Activated T-cell treated with anti-CD3 and anti-CD28 coated beads, Interleukin-2, amount 50 U/mL, for 1 hour (primary cell): ENCODE data around the gene RNF186.
"Not testable (repeated sequence)": the region's sequence is repeated elsewhere in the genome, so short reads cannot be mapped to it uniquely, and the experiment has no call there.

Experiments
- DNase-seq: peaks from one replicate; pipeline ENCODE4 v3.0.0-alpha.2; 2020

RNF186 gene

DNA sequence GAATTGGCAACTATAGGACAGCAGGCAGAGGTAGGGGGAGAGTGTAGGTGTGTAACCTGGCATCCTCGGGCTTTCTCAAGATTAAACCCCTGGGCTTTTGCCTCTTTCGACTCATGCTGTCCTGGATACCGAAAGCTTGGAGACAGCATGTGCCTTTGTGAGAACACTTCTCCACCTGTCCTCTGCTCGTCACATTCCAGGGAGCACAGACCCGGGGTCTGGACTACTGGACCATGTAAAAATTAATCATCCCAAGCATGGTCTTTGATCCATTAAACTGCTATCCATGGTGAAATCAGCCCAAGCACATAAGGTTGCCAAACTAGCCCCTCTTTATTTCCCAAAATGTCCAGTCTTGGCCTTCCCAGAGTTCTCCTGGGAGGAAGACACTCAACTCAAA is 9.0 kb upstream of the RNF186 start:
- no peak for DNase-seq

DNA sequence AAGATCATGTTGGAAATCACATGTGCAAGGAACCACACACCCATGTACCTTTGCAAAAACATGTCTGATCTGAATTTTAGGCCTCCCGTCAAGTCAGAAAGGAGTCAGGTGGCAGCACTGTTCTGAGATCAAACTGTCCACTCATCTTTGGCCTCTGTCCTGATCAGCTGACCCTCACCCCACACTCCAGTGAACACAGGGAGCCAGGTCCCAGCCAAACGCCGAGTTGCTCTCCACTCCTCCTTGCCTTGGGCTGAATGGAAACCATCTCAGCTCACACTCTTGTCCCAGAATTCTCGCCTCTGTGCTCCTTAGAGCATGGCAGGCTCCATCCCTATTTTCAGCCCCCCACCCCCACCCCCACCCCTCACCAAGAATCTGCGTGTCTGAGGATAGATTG is 4.6 kb upstream of the RNF186 start:
- DNase-seq = no peak

DNA sequence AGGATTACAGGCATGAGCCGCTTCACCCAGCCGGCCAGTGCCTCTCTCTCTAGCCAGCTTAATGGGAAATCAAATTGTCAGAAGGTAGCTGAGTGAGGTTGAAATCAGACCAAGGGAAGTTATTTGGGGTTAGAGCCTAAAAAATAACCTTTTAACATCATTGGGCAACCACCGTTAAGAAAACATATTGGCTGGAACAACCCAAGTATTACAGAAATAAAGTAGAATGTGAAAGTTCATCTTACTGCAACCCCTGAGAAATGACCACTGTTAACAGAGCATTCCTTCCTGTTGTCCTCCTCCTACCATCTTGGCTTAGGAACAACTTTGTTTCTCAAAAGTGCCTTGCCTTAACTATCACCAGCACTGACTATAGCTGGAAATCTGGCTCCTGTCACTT is 3.2 kb upstream of the RNF186 start:
- DNase-seq = no peak

DNA sequence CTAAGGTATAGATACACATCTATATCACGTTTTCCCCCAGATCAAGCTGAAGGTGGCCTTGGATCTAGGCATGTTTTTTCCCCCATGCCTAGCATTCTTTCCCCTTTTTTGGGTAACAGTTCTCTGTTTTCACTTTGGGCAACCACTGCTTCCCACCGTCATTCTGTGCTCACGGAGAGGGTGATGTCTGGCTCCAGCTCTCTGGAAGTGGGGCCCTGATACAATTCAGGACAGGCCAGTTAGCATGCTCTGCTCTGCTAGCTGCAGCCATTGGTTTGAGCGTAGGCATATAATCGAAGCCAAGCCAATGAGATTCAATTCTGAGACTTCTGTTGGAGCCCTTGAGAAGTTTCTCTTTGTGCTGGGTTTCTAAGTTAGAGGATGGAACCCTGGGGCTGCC is 2.1 kb upstream of the RNF186 start:
- DNase-seq = no peak

DNA sequence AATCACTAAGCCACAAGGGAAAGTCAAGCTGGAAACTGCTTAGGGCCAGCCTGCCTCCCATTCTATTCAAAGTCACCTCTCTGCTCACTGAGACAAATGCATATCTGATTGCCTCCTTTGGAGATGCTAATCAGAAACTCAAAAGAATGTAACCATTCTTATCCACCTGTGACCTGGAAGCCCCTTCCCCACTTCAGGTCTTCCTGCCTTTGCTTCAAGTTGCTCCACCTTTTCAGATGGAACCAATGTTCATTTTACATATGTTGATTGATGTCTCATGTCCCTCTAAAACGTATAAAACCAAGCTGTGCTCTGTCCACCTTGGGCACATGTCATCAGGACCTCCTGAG is 1.6 kb upstream of the RNF186 start:
- DNase-seq = not testable (repeated sequence)

DNA sequence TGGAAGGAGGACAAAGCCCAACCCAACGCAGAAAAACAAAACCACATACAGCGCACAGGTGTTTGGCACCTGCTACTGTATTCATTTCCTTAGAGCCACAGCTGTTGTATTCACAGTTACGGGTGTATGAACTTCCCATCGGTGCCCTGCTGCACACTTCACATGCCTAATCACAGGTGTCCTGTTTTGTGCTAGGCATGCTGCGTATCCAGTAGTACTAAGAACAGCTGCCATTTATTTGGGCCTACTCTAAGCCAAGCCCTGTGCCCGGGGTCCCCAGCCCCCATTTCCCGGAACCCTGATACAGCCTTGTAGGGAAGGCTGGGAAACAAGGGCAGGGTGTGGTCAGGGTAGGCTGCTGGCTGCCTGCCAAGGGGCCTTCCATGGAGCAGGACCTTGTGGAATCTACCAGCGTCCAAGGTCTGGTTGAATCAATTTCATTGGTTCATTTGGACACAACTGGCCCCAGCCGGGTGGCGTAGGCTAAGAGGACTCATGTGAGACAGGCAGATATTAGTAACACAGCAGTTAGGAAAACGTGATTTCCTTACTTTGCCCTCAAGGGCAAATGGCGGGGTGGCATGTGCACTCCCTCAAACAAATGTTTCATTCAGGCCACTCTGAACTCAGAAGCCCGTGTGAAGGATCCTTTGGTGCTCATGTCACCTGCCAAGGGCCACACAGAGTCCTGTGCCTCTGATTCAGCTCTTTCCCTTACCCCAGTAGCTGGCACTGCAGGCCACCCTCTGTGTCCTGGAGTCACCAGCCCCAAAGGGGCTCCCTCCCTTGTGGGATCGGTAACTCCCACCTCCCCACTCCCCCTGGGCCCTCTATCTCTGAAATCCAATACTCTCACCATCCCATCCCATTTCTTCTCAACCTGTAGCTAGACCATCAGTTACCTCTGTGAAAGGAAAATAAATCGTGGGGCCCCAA is 986 bp upstream of the RNF186 start:
- no peak for DNase-seq

DNA sequence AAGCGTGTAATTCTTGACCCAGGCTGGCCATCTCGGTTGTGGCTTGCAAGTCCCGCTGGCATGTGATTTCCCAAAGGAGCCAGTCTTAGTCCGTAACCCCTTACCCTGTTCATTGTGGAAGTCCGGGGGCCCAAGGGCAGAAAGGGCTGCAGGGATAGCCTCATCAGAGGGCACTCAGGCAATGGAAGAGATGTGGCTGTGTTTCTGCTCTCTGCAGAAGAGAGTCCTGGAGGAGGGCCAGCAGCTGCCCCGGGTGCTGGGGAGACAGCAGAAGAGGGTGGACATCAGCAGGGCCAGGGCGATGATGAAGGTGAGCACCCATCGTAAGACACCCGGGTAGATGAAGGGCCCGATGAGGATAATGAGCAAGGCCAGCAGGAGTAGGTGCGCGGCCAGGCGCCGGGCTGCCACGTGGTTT is 830 bp downstream of the RNF186 start:
- DNase-seq = no peak

DNA sequence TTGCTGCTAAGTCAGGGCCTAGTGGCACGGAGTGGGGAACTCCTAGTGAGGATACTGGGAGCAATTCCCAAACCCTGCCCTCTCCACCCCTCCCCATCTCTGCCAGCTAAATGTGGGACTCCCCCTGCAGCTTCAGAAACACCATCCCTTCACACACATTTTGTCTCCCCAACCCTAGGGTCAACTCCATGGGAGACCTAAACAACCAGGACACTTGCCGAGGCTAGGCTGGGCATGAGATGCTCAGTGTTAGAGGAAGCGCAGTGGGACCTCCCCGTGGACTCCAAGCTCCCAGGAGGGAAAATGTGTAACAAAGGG is 1.5 kb downstream of the RNF186 start:
- no peak for DNase-seq

DNA sequence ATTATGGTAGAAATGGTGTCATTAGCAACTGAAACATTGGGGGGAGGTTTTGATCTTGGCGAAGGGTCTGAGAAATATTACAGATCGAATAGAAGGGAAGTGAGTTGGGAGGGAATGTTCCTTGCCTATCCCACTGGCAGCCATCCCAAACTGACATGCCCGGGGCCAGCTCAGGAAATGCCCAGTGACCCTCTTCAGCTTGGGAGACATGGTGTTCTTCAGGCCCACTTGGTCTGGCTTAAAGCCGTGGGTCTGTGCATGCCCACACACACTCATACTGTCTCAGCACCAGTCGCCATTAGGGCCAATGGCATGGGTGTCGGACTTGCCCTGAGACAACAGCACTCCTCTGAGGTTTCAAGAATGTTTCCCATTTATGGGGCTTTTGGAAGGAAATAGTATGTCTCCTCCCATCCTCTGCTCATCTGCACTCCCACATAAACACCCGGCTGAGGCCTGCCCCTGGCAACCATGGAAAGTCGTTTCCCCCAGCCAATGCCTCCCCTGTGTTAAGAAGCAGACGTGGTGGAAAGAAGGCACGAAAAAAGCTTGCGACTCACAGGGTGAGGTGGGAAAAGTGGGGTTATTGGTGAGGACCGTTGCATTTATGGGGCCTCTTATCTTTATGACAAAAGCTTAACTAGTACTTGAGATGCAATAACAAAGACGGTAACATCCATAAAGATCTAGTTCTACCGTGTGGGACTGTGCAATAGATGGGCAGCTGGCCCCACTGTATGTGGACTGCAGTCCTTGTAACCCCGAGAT is 2.0 kb downstream of the RNF186 start:
- no peak for DNase-seq

DNA sequence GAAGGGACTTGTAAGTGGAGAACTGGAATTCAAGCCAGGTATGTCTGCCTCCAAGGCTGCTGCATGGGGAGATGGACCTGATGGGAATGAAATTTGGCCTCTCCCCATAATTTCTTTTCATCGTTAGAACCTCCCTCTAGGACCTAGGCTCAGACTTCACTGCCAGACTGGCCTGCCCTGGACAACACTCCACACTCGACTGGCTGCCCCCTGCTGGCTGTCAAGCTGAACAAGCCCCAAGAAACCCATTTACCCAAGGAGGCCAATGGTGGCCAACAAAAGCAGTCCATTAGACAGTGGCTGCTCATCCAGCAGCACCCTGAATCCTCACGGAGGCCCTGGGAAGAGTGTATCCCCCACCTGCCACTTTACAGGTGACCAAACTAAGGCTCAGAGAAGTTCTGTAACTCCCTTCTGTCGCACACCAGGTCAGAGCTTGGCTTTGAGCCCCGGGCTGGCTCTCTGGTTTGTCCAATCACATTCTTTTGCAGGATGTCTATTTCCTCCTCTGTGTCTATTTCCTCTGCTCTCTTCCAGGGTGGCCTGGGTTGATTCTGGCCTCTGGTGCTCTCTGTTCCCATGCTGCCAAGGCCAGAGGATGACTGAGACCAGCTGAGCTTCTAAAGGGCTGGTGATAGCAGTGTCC is 3.8 kb downstream of the RNF186 start:
- peak; percentile 41 for DNase-seq

DNA sequence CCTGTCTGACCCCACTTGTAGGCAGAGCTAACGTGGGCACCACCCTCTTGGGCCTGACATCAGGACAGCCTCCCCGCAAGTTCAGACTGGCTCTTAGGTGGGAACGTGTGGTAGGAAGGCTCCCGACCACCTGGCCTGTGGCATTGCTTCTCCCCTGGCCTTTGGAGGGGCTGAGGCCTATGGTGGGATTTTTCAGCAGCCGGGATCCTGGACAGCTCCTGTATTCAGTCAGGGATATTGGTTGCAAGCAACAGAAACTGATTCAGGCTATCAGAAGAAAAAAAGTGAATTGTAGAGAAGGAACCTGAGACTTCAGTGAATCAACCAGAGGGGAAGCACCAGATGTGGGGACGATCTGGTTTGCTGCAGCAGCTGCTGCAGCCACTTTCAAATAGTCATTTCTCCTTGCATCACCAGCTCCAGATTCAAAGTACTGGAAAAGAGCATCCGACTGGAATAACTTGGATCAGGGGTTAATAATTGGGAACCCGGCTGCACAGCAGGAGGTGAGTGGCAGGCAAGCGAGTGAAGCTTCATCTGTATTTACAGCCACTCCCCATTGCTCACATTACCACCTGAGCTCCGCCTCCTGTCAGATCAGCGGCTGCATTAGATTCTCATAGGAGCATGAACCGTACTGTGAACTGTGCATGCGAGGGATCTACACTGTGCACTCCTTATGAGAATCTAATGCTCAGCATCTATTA is 5.9 kb downstream of the RNF186 start:
- no peak for DNase-seq

DNA sequence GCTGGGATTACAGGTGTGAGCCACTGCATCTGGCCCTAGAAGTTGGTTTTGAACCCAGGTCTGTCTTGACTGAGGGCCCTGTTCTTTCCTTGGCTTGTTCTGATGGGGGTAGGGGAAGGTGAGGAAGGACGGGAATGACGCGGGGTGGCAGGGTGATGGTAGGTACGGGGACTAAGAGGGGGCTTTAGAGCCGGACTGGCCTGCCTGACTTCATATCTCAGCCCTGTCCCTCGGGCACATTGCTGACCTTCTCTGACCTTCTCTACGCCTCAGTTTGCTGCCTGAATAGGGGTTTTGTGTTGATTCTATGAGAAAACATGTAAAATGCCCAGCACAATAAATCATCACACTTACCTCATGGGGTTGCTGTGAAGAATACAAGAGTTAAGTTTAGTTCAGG is 6.7 kb downstream of the RNF186 start:
- no peak for DNase-seq

DNA sequence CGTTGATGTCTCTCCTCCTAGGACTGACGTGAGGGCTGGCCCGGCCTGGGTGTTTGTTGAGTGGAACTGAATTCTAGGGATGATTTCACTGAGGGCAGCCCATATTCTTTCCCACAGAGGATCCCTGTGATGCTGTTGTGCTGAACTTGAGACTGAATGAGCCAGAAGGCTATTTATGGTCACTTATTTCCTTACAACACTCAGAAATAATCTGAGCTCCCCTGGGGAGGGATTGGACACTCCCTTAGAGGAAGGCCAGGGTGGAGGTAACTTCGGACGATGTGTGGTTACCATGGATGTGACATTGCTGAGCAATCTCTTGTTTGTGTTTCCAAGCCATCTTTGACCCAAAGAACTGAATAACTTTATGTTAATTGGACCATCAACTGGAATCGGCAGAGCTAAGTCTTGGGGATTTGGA is 10.2 kb downstream of the RNF186 start:
- DNase-seq = no peak

DNA sequence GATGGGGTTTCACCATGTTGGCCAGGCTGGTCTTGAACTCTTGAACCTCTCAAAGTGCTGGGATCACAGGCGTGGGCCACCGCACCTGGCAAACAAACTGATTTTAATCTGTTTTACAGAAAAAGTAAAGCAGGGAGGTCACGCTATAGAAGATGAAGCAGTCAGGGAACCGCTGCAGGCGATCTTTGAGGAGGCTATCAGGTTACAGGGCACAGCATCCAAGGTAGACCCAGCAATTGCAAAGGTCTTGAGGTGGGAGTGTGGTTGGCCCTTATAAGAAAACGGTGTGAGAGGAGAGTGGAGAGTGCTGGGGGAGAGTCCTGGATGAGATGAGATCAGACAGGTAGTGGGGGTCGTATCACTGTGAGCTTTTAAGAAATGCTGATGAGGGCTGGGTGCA is 12.8 kb downstream of the RNF186 start:
- DNase-seq = no peak

DNA sequence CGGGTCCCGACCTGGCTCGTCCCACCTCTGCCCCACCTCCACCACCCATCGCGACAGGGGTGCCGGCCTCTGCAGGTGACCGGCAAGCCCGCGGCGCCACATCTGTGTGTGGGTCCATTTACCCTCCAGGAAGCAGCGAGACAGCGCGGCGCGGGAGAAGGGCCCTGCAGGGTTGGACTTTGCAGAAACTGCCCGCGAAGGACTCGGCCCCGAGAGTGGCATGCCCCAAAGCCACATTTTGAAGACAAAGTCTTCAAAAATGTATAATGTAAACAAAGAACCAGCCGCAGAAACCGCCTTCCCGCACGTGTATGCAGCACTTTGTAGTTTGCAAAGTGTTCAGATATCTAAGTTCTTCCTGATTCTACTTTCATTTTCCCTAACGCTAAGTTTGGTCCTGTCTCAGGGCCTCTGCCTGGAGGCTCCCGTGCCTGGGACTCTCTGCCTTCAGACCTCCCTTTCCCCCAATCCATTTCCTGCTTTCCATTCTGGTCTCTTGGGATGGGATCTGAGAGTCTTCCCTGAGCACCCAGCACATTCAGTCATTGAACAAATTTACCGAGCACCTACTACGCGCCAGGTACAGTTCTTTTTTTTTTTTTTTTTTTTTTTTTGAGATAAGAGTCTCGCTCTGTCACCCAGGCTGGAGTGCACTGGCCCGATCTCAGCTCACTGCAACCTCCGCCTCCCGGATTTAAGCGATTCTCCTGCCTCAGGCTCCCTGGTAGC is 14.8 kb downstream of the RNF186 start:
- peak; percentile 58 for DNase-seq

DNA sequence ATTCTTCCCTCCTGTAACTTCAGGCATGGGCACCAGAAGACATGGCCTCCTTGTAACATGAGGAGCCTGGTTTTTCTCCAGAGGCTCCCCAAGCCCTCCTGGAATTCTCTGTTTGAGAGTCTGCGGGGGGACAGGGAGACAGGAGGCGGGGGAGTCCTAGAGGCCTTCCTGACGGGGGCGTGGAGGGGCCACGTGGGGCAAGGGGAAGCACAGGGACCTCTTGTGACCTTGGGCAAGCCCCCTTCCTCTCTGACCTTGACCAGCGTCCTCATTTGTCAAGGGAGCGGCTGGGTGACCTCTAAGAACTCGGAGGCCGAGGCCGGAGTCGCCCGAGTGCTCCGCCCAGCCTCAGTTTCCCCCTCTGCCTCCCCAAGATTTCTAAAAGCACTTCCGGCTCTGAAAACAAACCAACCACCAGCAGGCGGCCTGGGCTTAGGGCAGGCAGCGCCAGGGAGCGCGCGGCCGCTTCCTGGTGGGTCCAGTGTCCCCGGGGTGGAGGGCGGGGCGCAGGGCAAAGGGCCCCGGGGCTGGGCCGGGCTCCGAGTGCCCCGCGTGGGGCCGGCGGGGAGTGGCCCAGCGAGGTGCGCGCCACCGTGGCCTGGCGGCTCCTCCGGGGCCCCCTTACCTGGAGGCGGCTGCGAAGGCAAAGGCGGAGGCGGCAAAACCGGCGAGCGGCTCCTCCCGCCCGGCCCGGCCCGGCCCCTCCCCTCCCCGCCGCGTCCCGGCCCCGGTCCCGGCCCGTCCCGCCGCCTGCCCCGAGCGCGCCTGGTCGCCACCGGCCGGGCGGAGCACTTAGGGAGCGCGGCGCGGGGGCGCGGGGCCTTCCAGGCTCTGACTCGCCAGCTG is 15.6 kb downstream of the RNF186 start, which contains the start of gene TMCO4:
Gene TMCO4, minus strand, starts transcription at position 687 of the 846 bp plus-strand sequence. CDS start 19,158 bp downstream, outside the sequence.
- DNase-seq = peak; percentile 59

DNA sequence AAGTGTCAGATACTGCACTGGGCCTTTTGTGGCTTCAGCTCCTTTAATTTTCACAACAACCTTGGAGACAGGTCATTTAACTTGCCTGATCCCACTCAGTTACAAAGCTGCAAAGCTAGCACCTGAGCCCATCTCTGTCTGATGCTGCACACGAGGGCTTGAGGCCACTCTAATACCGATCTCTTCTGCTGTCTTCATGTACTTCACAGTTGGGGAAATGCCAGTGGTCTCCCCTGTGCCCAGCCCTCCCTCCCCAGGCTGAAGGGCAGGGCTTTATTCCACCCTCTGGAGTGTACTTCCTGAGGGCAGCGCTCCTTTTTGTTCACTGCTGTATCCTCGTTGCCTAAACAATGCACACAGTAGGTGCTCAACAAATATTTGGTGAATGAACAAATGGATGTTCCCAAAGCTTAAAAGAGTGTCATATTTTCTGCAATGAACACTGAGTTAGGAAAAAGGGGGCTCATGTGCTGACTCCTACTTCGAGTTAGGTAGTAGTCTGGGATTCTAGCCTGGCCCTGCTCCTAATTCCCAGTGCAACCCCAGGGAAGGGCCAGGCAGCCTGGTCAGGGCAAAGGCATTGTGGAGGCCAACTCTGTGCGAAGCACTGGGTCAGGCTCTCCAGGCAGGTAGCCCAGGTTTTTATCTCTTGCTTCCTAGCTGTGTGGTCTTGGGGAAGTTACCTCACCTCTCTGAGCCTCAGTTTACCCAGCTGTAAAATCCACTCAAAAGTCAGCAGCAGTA is 16.4 kb downstream of the RNF186 start:
- DNase-seq = no peak

DNA sequence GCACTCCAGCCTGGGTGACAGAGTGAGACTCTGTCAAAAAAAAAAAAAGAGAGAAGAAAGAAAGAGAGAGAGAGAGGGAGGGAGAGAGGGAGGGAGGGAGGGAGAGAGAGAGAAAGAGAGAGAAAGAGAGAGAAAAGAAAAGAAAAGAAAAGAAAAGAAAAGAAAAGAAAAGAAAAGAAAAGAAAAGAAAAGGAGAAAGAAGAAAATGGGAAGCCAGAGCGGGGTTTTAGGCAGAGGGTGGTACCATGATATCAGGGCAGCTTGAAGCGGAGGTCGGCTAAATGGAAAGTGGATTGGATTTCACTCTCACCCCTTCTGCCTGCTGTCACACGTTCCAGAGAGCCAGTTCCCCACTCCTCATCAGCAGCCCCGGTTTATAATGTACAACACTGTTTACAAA is 17.3 kb downstream of the RNF186 start:
- no peak for DNase-seq

DNA sequence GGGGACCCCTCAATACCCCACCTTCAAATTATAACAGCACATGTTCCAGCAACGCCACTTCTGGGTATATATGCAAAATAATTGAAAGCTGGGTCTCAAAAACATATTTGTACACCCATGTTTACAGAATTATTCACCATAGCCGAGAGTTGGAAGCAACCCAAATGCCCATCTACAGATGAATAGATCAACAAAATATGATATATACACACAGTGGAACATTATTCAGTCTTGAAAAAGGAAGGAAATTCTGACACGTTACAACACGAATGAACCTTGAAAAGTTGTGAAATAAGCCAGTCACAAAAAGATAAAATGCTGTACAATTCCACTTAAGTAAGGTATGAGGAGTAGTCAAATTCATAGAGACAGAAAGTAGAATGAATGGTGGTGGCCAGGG is 20.5 kb downstream of the RNF186 start:
- DNase-seq = no peak

DNA sequence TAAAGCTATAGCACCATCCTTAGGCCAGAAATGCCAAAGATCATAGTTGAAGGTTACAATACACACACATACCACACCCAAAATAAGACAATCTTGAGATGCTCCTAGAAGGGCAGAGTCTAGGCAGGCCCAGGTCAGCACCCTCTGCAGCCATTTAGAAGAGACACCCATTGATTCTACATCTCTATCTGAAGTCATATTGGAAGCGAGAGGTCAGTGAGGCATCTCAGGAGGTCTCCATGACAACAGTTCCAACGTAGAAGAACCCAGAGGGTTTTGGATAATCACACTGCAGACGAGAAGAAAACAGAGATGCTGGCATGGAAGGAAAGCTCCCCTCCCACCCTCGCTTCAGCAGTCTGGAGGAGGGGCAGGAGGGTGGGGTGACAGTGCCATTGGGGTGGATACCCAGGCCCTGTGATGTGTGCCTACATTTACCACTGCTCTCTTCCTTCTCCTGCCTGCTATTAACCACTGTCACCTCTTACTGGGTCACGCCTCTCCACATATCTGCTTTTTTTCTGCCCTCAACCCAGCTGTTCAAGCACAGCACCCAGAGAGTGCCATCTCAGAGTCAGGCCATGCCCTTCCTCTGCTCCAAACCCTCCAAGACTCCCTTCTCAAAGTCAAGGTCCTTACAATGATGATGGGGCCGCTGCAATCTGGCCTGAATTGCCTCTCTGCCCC is 21.6 kb downstream of the RNF186 start:
- no peak for DNase-seq
